ENCODE data around the gene GCLC.

GCLC gene

GRCh38 chr6:53529324-53530036, 15.4 kb downstream of the GCLC start:
- Histone ChIP-seq H3K27ac (ENCODE audit: low read depth, low read length) (peak overlapping the region; percentile 54), H3K4me1 (ENCODE audit: control insufficient read depth in 5 of 5, insufficient read depth in 5 of 5, low read length in 5 of 5) (peaks cover 0 to 59% (median 44%) of the 10 kb centered on the region in 5 donors)

GRCh38 chr6:53528107-53528506, 16.8 kb downstream of the GCLC start:
- peaks cover 0 to 48% (median 42%) of the 10 kb centered on the region in 5 donors for H3K4me1 ChIP-seq (ENCODE audit: control insufficient read depth in 5 of 5, insufficient read depth in 5 of 5, low read length in 5 of 5)
- H3K27ac ChIP-seq (ENCODE audit: low read depth, low read length) = no peak overlapping the region
- H3K36me3 ChIP-seq (ENCODE audit: control insufficient read depth in 5 of 5, insufficient read depth in 5 of 5, low read length in 5 of 5) = no peaks in the 10 kb centered on the region
- no peak overlapping the region for H3K4me3 ChIP-seq (ENCODE audit: low read depth in 1 of 5, low read length in 5 of 5)
- no peaks in the 10 kb centered on the region for H3K9me3 ChIP-seq (ENCODE audit: control insufficient read depth in 5 of 5, low read length in 5 of 5)
- H3K27me3 ChIP-seq (ENCODE audit: control insufficient read depth in 5 of 5, insufficient read depth in 4 of 5, low read length in 5 of 5) = no peaks in the 10 kb centered on the region
- no peak overlapping the region for H3K9ac ChIP-seq (ENCODE audit: low read length in 5 of 5)

More at GRCh38 chr6:53529324-53530036, 15.4 kb downstream of the GCLC start:
- Histone ChIP-seq H3K9me3 (ENCODE audit: control insufficient read depth in 5 of 5, low read length in 5 of 5) (no peaks in the 10 kb centered on the region), H3K27me3 (ENCODE audit: control insufficient read depth in 5 of 5, insufficient read depth in 4 of 5, low read length in 5 of 5) (no peaks in the 10 kb centered on the region), H3K36me3 (ENCODE audit: control insufficient read depth in 5 of 5, insufficient read depth in 5 of 5, low read length in 5 of 5) (no peaks in the 10 kb centered on the region), H3K9ac (ENCODE audit: low read length in 5 of 5) (peak overlapping the region in 1 of 5 donors; percentile 1), H3K4me3 (ENCODE audit: low read depth in 1 of 5, low read length in 5 of 5) (no peak overlapping the region)

- Histone ChIP-seq H3K27me3 (ENCODE audit: control insufficient read depth in 5 of 5, insufficient read depth in 4 of 5, low read length in 5 of 5) (no peaks in the 10 kb centered on the region), H3K4me1 (ENCODE audit: control insufficient read depth in 5 of 5, insufficient read depth in 5 of 5, low read length in 5 of 5) (peaks cover 0 to 40% (median 40%) of the 10 kb centered on the region in 5 donors), H3K27ac (ENCODE audit: low read depth, low read length) (no peak overlapping the region), H3K9me3 (ENCODE audit: control insufficient read depth in 5 of 5, low read length in 5 of 5) (no peaks in the 10 kb centered on the region), H3K4me3 (ENCODE audit: low read depth in 1 of 5, low read length in 5 of 5) (no peak overlapping the region), H3K36me3 (ENCODE audit: control insufficient read depth in 5 of 5, insufficient read depth in 5 of 5, low read length in 5 of 5) (no peaks in the 10 kb centered on the region), H3K9ac (ENCODE audit: low read length in 5 of 5) (no peak overlapping the region)
These were observed 17.6 kb downstream of the GCLC start for GRCh38 chr6:53527249-53527765.

- Histone ChIP-seq H3K27me3 (ENCODE audit: control insufficient read depth in 5 of 5, insufficient read depth in 4 of 5, low read length in 5 of 5) (no peaks in the 10 kb centered on the region), H3K9ac (ENCODE audit: low read length in 5 of 5) (no peak overlapping the region), H3K9me3 (ENCODE audit: control insufficient read depth in 5 of 5, low read length in 5 of 5) (no peaks in the 10 kb centered on the region), H3K27ac (ENCODE audit: low read depth, low read length) (no peak overlapping the region), H3K4me1 (ENCODE audit: control insufficient read depth in 5 of 5, insufficient read depth in 5 of 5, low read length in 5 of 5) (peaks cover 0 to 28% (median 27%) of the 10 kb centered on the region in 5 donors), H3K36me3 (ENCODE audit: control insufficient read depth in 5 of 5, insufficient read depth in 5 of 5, low read length in 5 of 5) (no peaks in the 10 kb centered on the region), H3K4me3 (ENCODE audit: low read depth in 1 of 5, low read length in 5 of 5) (no peak overlapping the region)
These were observed 18.9 kb downstream of the GCLC start for GRCh38 chr6:53526000-53526399.

GRCh38 chr6:53524455-53524815, 20.5 kb downstream of the GCLC start:
- Histone ChIP-seq H3K4me3 (ENCODE audit: low read depth in 1 of 5, low read length in 5 of 5) (no peak overlapping the region), H3K27me3 (ENCODE audit: control insufficient read depth in 5 of 5, insufficient read depth in 4 of 5, low read length in 5 of 5) (no peaks in the 10 kb centered on the region), H3K4me1 (ENCODE audit: control insufficient read depth in 5 of 5, insufficient read depth in 5 of 5, low read length in 5 of 5) (peaks cover 0 to 13% (median 12%) of the 10 kb centered on the region in 5 donors), H3K27ac (ENCODE audit: low read depth, low read length) (peak overlapping the region; percentile 21), H3K9ac (ENCODE audit: low read length in 5 of 5) (no peak overlapping the region), H3K36me3 (ENCODE audit: control insufficient read depth in 5 of 5, insufficient read depth in 5 of 5, low read length in 5 of 5) (peaks cover 3 to 12% (median 11%) of the 10 kb centered on the region in 5 donors), H3K9me3 (ENCODE audit: control insufficient read depth in 5 of 5, low read length in 5 of 5) (no peaks in the 10 kb centered on the region)

GRCh38 chr6:53523511-53524454, 21.1 kb downstream of the GCLC start:
- H3K4me1 ChIP-seq (ENCODE audit: control insufficient read depth in 5 of 5, insufficient read depth in 5 of 5, low read length in 5 of 5) = peaks cover 0 to 13% (median 10%) of the 10 kb centered on the region in 5 donors
- H3K27me3 ChIP-seq (ENCODE audit: control insufficient read depth in 5 of 5, insufficient read depth in 4 of 5, low read length in 5 of 5) = no peaks in the 10 kb centered on the region
- H3K36me3 ChIP-seq (ENCODE audit: control insufficient read depth in 5 of 5, insufficient read depth in 5 of 5, low read length in 5 of 5) = peaks cover 3 to 17% (median 16%) of the 10 kb centered on the region in 5 donors
- H3K9me3 ChIP-seq (ENCODE audit: control insufficient read depth in 5 of 5, low read length in 5 of 5) = no peaks in the 10 kb centered on the region
- H3K9ac ChIP-seq (ENCODE audit: low read length in 5 of 5) = peak overlapping the region in 1 of 5 donors; percentile 3
- no peak overlapping the region for H3K4me3 ChIP-seq (ENCODE audit: low read depth in 1 of 5, low read length in 5 of 5)
- H3K27ac ChIP-seq (ENCODE audit: low read depth, low read length) = no peak overlapping the region

- H3K4me3 ChIP-seq (ENCODE audit: low read depth in 1 of 5, low read length in 5 of 5) = no peak overlapping the region
- no peak overlapping the region for H3K27ac ChIP-seq (ENCODE audit: low read depth, low read length)
- H3K9ac ChIP-seq (ENCODE audit: low read length in 5 of 5) = no peak overlapping the region
- H3K4me1 ChIP-seq (ENCODE audit: control insufficient read depth in 5 of 5, insufficient read depth in 5 of 5, low read length in 5 of 5) = peaks cover 0 to 8% (median 4%) of the 10 kb centered on the region in 5 donors
- H3K27me3 ChIP-seq (ENCODE audit: control insufficient read depth in 5 of 5, insufficient read depth in 4 of 5, low read length in 5 of 5) = no peaks in the 10 kb centered on the region
- no peaks in the 10 kb centered on the region for H3K9me3 ChIP-seq (ENCODE audit: control insufficient read depth in 5 of 5, low read length in 5 of 5)
- H3K36me3 ChIP-seq (ENCODE audit: control insufficient read depth in 5 of 5, insufficient read depth in 5 of 5, low read length in 5 of 5) = peaks cover 9 to 30% (median 23%) of the 10 kb centered on the region in 5 donors
These were observed 24.5 kb downstream of the GCLC start for GRCh38 chr6:53520320-53520928.

- Histone ChIP-seq H3K4me3 (ENCODE audit: low read depth in 1 of 5, low read length in 5 of 5) (no peak overlapping the region), H3K27me3 (ENCODE audit: control insufficient read depth in 5 of 5, insufficient read depth in 4 of 5, low read length in 5 of 5) (no peaks in the 10 kb centered on the region), H3K27ac (ENCODE audit: low read depth, low read length) (no peak overlapping the region), H3K36me3 (ENCODE audit: control insufficient read depth in 5 of 5, insufficient read depth in 5 of 5, low read length in 5 of 5) (peaks cover 20 to 46% (median 36%) of the 10 kb centered on the region in 5 donors), H3K9ac (ENCODE audit: low read length in 5 of 5) (no peak overlapping the region), H3K9me3 (ENCODE audit: control insufficient read depth in 5 of 5, low read length in 5 of 5) (no peaks in the 10 kb centered on the region), H3K4me1 (ENCODE audit: control insufficient read depth in 5 of 5, insufficient read depth in 5 of 5, low read length in 5 of 5) (peaks cover 0 to 2% (median 0%) of the 10 kb centered on the region in 5 donors)
These were observed 26.0 kb downstream of the GCLC start for GRCh38 chr6:53518862-53519261.

GRCh38 chr6:53517021-53517420, 27.9 kb downstream of the GCLC start:
- Histone ChIP-seq H3K4me3 (ENCODE audit: low read depth in 1 of 5, low read length in 5 of 5) (no peak overlapping the region), H3K27ac (ENCODE audit: low read depth, low read length) (no peak overlapping the region), H3K4me1 (ENCODE audit: control insufficient read depth in 5 of 5, insufficient read depth in 5 of 5, low read length in 5 of 5) (no peaks in the 10 kb centered on the region), H3K27me3 (ENCODE audit: control insufficient read depth in 5 of 5, insufficient read depth in 4 of 5, low read length in 5 of 5) (no peaks in the 10 kb centered on the region), H3K36me3 (ENCODE audit: control insufficient read depth in 5 of 5, insufficient read depth in 5 of 5, low read length in 5 of 5) (peaks cover 33 to 61% (median 51%) of the 10 kb centered on the region in 5 donors), H3K9ac (ENCODE audit: low read length in 5 of 5) (no peak overlapping the region), H3K9me3 (ENCODE audit: control insufficient read depth in 5 of 5, low read length in 5 of 5) (no peaks in the 10 kb centered on the region)

All from subcutaneous abdominal adipose tissue (tissue), 5 donors.